SK-N-SH (cell line): ENCODE data around the gene PKNOX2. TPM values are rescaled to one million over a fixed set of nuclear protein-coding genes. Genes with fewer than 3 reads are reported as not detected.

Experiments
- CTCF ChIA-PET: fragments of 300-600, 350-600 bp; formaldehyde crosslinking; extraction: SDS; loops from one replicate; lab custom pipeline; 2021; lab: Yijun Ruan, JAX
- POLR2A ChIA-PET: fragments of 350-600 bp; sonication (Branson Sonifier 250); formaldehyde crosslinking; extraction: SDS; loops from one replicate; lab custom pipeline; 2020; ENCODE audit warnings: antibody characterized with exemption, inconsistent platforms; lab: Yijun Ruan, JAX
- DNase-seq: peaks from one replicate; pipeline ENCODE4 v3.0.0; 2012
- H2AFZ ChIP-seq: fragments of 200-600 bp; sonication (generic); 2 replicates; pipeline ENCODE4 v1.8.1; 2016; ENCODE audit warnings: antibody characterized with exemption, mild to moderate bottlenecking, low read depth
- H3F3A ChIP-seq: fragments of 200-600 bp; sonication (generic); replicated peaks from 2 replicates; pipeline ENCODE3; 2016; ENCODE audit warnings: antibody characterized with exemption, mild to moderate bottlenecking; ENCODE audit not compliant: insufficient read depth
- H3K27ac ChIP-seq, 2 experiments: fragments of 200-500 bp in 1 of 2; fragments of 200-600 bp in 1 of 2; sonication (Bioruptor generic) in 1 of 2; sonication (generic), shearing (Covaris generic) in 1 of 2; 2 replicates each; pipeline versions ENCODE4 v1.5.1 to v1.6.1; 2014 to 2016; ENCODE audit warnings: low read depth in 2 of 2, inconsistent platforms in 1 of 2, low read length in 1 of 2, mild to moderate bottlenecking in 1 of 2, mixed read lengths in 1 of 2
- H3K27me3 ChIP-seq: fragments of 200-600 bp; sonication (generic), shearing (Covaris generic); 2 replicates; pipeline ENCODE4 v1.6.1; 2016; ENCODE audit warnings: mixed run types; ENCODE audit not compliant: insufficient read depth
- H3K36me3 ChIP-seq, 2 experiments: fragments of 200-500 bp in 1 of 2; fragments of 200-600 bp in 1 of 2; sonication (Bioruptor generic) in 1 of 2; sonication (generic) in 1 of 2; replicated peaks in 1 of 2; 2 replicates each; pipeline versions ENCODE3 to v1.5.1; 2014 to 2016; ENCODE audit warnings: low read length in 1 of 2, mild to moderate bottlenecking in 1 of 2; ENCODE audit not compliant: insufficient read depth in 2 of 2, control insufficient read depth in 1 of 2
- H3K4me1 ChIP-seq, 2 experiments: fragments of 200-500 bp in 1 of 2; fragments of 200-600 bp in 1 of 2; sonication (Bioruptor generic) in 1 of 2; sonication (generic), shearing (Covaris generic) in 1 of 2; 2 replicates each; pipeline versions ENCODE4 v1.5.1 to v1.6.1; 2014 to 2016; ENCODE audit warnings: low read depth in 1 of 2, low read length in 1 of 2, mixed run types in 1 of 2; ENCODE audit not compliant: insufficient read depth in 2 of 2, control insufficient read depth in 1 of 2
- H3K4me2 ChIP-seq: fragments of 200-600 bp; sonication (generic), shearing (Covaris generic); 2 replicates; pipeline ENCODE4 v1.6.1; 2017; ENCODE audit warnings: mixed run types
- H3K4me3 ChIP-seq, 2 experiments: fragments of 200-500 bp in 1 of 2; fragments of 200-600 bp in 1 of 2; sonication (Bioruptor generic) in 1 of 2; sonication (generic), shearing (Covaris generic) in 1 of 2; 2 replicates each; pipeline versions ENCODE4 v1.5.1 to v1.8.1; 2014 to 2016; ENCODE audit warnings: low read depth in 2 of 2, inconsistent platforms in 1 of 2, low read length in 1 of 2, mild to moderate bottlenecking in 1 of 2, mixed read lengths in 1 of 2, moderate library complexity in 1 of 2
- H3K79me2 ChIP-seq: fragments of 200-600 bp; sonication (generic); 2 replicates; pipeline ENCODE4 v1.8.1; 2017; ENCODE audit warnings: mild to moderate bottlenecking; ENCODE audit not compliant: insufficient read depth
- H3K9ac ChIP-seq: fragments of 200-600 bp; sonication (generic); 2 replicates; pipeline ENCODE4 v1.6.1; 2017; ENCODE audit warnings: mixed run types
- H3K9me2 ChIP-seq: fragments of 200-600 bp; sonication (generic); 2 replicates; pipeline ENCODE4 v1.6.1; 2017; ENCODE audit warnings: mixed run types
- H3K9me3 ChIP-seq: fragments of 200-600 bp; sonication (generic); 2 replicates; pipeline ENCODE4 v1.6.1; 2017; ENCODE audit warnings: mixed run types, mild to moderate bottlenecking, moderate library complexity
- H4K20me1 ChIP-seq: fragments of 200-600 bp; sonication (generic); 2 replicates; pipeline ENCODE4 v1.6.1; 2017; ENCODE audit warnings: mild to moderate bottlenecking, mixed run types; ENCODE audit not compliant: insufficient read depth
- CHD2 ChIP-seq: fragments of 150-350 bp; IDR thresholded peaks from 2 replicates; pipeline ENCODE4 v1.6.1; 2018; ENCODE audit warnings: low read length; ENCODE audit not compliant: partially characterized antibody
- EP300 ChIP-seq, 2 experiments: IDR thresholded peaks; 2 replicates each; pipeline versions ENCODE4 v1.4.0 to v1.6.1; 2012; ENCODE audit warnings: borderline replicate concordance in 1 of 2, low read depth in 1 of 2, low read length in 1 of 2
- FOXJ3 ChIP-seq: sonication (generic); formaldehyde crosslinking; IDR thresholded peaks from 2 replicates; pipeline ENCODE4 v1.5.1; 2020; ENCODE audit warnings: mild to moderate bottlenecking, missing genetic modification reagents
- GABPA ChIP-seq: IDR thresholded peaks from 2 replicates; pipeline ENCODE4 v1.4.0; 2012; ENCODE audit warnings: low read depth, mild to moderate bottlenecking
- GATA2 ChIP-seq: sonication (generic); formaldehyde crosslinking; IDR thresholded peaks from 2 replicates; pipeline ENCODE4 v1.5.0; 2020; ENCODE audit warnings: mild to moderate bottlenecking, missing genetic modification reagents
- JUND ChIP-seq: IDR thresholded peaks from 2 replicates; pipeline ENCODE4 v1.4.0; 2012
- MEF2A ChIP-seq: IDR thresholded peaks from 2 replicates; pipeline ENCODE4 v1.4.0; 2012; ENCODE audit warnings: low read depth, borderline replicate concordance
- MXI1 ChIP-seq: IDR thresholded peaks from 2 replicates; pipeline ENCODE4 v1.6.1; 2012; ENCODE audit warnings: mild to moderate bottlenecking, low read depth, low read length, improper control_type of control experiment
- NFIC ChIP-seq: IDR thresholded peaks from 2 replicates; pipeline ENCODE4 v1.4.0; 2012; ENCODE audit warnings: borderline replicate concordance
- POLR2AphosphoS5 ChIP-seq: IDR thresholded peaks from 2 replicates; pipeline ENCODE4 v1.6.1; 2012; ENCODE audit warnings: low read depth, low read length
- RAD21 ChIP-seq: IDR thresholded peaks from 2 replicates; pipeline ENCODE4 v1.6.1; 2012; ENCODE audit warnings: mild to moderate bottlenecking, low read length
- RCOR1 ChIP-seq: fragments of 150-350 bp; IDR thresholded peaks from 2 replicates; pipeline ENCODE4 v1.6.1; 2017; ENCODE audit warnings: antibody characterized with exemption, low read length
- RFX5 ChIP-seq: IDR thresholded peaks from 2 replicates; pipeline ENCODE4 v1.6.1; 2012; ENCODE audit warnings: mild to moderate bottlenecking, improper control_type of control experiment, low read length
- RXRA ChIP-seq: IDR thresholded peaks from 2 replicates; pipeline ENCODE4 v1.4.0; 2012; ENCODE audit warnings: low read depth, mild to moderate bottlenecking, borderline replicate concordance
- SMC3 ChIP-seq: IDR thresholded peaks from 2 replicates; pipeline ENCODE4 v1.6.1; 2012; ENCODE audit warnings: low read depth, low read length, improper control_type of control experiment
- TCF12 ChIP-seq: IDR thresholded peaks from 2 replicates; pipeline ENCODE4 v1.4.0; 2012
- TEAD4 ChIP-seq: IDR thresholded peaks from 2 replicates; pipeline ENCODE4 v1.4.0; 2012; ENCODE audit warnings: mild to moderate bottlenecking, borderline replicate concordance; ENCODE audit not compliant: insufficient read depth
- YY1 ChIP-seq: IDR thresholded peaks from 2 replicates; pipeline ENCODE4 v1.4.0; 2012; ENCODE audit warnings: low read depth, mild to moderate bottlenecking
- WGBS: methylation state at CpG from one replicate; pipeline ENCODE4 v1.1.6; 2017; ENCODE audit warnings: low lambda C conversion rate; 5-methylcytosine and 5-hydroxymethylcytosine counted together
- polyA plus RNA-seq, 3 experiments: library from polyadenylated mRNA; depleted of rRNA; stranded (reverse); fragments of >200 nt; gene quantifications; 2 replicates each; pipeline ENCODE4 v1.2.3, GENCODE V29; 2012
- TF ChIP-seq, protein P1 (sequence below): IDR thresholded peaks from 2 replicates; pipeline ENCODE4 v1.4.0; 2012; ENCODE audit warnings: low read depth
- TF ChIP-seq, protein P2 (sequence below): IDR thresholded peaks from 2 replicates; pipeline ENCODE4 v1.4.0; 2012; ENCODE audit warnings: low read depth, borderline replicate concordance
- TF ChIP-seq, protein P3 (sequence below): fragments of 150-350 bp; IDR thresholded peaks from 2 replicates; pipeline ENCODE4 v1.6.1; 2017; ENCODE audit warnings: antibody characterized with exemption, low read length, low read depth, borderline replicate concordance
- TF ChIP-seq, protein P4 (sequence below): IDR thresholded peaks from 2 replicates; pipeline ENCODE4 v1.6.1; 2012; ENCODE audit warnings: mild to moderate bottlenecking, low read depth, low read length, moderate library complexity

The PKNOX2 gene
- polyA plus RNA-seq, 1 of the 3 experiments (the other 2 are of a cell fraction), result 0.02 TPM

DNA sequence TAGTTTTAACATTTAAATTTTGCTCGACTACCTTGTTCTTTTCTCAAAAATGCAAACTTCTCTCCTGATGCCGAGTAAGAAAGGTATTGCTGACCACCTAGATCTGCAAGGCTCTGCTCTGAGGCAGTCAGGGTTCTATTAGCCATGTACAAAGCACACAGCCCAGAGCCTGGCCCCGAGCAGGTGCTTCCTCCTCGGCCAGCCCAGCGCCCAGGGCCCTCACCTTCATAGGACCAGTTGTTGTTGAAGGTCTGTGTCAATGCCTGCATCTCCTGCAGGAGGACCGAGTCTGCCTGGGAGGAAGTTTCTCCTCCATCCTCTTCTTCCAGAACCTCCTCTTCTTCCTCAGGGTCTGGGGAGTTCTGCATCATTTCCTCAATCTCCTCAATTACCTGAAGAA lies 295.7 kb downstream of the PKNOX2 start:
- H3K27me3 ChIP-seq, result no peaks in the 10 kb centered on the region
- no peaks in the 10 kb centered on the region for H3K9me3 ChIP-seq
- no peaks in the 10 kb centered on the region for H4K20me1 ChIP-seq
- H3K36me3 ChIP-seq, result no peaks in the 10 kb centered on the region
- DNase-seq, result no peak
- CTCF ChIA-PET, result interaction anchor here (0.6 to 5.0 kb wide), 3 partner anchors 8 to 415 kb away, joined by 3 to 37 read pairs (median 5); no protein-coding TSS in a partner anchor
- 67% methylated on average over 6 of the region's 6 CpGs for WGBS
- H3K27ac ChIP-seq, result no peak overlapping the region
- H3K4me2 ChIP-seq, result no peak overlapping the region
- no peaks in the 10 kb centered on the region for H3K79me2 ChIP-seq
- H3F3A ChIP-seq, result no peaks in the 10 kb centered on the region
- no peaks in the 10 kb centered on the region; a peak in 1 of 4 replicates for H3K4me1 ChIP-seq
- POLR2A ChIA-PET, result no interaction called here
- no peaks in the 10 kb centered on the region for H3K9me2 ChIP-seq
- H2AFZ ChIP-seq, result no peak overlapping the region
- no peak overlapping the region for H3K9ac ChIP-seq
- TF ChIP-seq, protein P1, sequence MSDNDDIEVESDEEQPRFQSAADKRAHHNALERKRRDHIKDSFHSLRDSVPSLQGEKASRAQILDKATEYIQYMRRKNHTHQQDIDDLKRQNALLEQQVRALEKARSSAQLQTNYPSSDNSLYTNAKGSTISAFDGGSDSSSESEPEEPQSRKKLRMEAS, result no peak
- TF ChIP-seq GABPA (no peak), SMC3 (no peak), RXRA (no peak), CHD2 (no peak), POLR2AphosphoS5 (no peak), GATA2 (CRISPR knock-in tag) (no peak), YY1 (no peak), TEAD4 (no peak)
- TF ChIP-seq, protein P2, sequence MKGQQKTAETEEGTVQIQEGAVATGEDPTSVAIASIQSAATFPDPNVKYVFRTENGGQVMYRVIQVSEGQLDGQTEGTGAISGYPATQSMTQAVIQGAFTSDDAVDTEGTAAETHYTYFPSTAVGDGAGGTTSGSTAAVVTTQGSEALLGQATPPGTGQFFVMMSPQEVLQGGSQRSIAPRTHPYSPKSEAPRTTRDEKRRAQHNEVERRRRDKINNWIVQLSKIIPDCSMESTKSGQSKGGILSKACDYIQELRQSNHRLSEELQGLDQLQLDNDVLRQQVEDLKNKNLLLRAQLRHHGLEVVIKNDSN, result no peak
- H3K4me3 ChIP-seq, result no peak overlapping the region

DNA sequence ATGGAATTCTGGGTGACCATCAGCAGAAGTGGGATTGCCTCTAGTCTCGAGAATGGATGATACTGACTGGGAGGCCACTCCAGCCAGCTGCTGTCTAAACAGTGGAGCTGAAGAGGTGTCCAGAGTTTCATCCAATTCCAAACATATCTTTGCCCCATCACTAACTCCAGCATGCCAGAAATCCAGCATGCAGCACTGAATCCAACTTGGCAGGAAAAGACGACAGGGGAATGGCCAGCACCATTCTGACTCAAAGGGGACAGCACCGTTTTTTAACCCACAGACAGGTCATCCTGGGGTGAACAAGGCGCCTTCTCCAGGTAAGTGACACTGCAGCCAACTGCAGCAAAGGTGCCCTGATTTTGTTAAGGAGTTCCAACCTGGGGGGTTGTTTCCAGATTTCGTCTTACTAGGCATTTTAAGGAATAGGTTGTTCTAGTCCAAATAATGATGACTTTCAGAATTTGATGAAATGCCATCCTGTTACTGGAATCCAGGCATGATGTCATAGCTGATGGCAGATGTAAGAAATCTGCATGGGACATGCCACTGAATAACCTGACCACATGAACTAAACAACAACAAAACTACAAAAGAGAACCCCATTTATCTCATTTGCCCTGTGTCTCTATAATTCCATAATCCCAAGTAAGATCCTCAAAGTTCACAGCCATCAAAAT lies 299.2 kb downstream of the PKNOX2 start:
- ChIA-PET POLR2A (interaction anchor here (1.0 kb wide), 1 partner anchor 10 kb away, joined by 3 read pairs; no protein-coding TSS in a partner anchor), CTCF (interaction anchor here (0.6 to 5.0 kb wide), 2 partner anchors 11 kb away, joined by 3 to 37 read pairs; no protein-coding TSS in a partner anchor)
- Histone ChIP-seq H3K4me3 (no peak overlapping the region), H3F3A (no peaks in the 10 kb centered on the region), H3K27ac (no peak overlapping the region), H4K20me1 (no peaks in the 10 kb centered on the region), H3K36me3 (no peaks in the 10 kb centered on the region), H3K9me3 (no peaks in the 10 kb centered on the region), H3K9ac (no peak overlapping the region), H3K4me1 (no peaks in the 10 kb centered on the region; a peak in 1 of 4 replicates), H3K4me2 (no peak overlapping the region), H3K79me2 (no peaks in the 10 kb centered on the region), H3K9me2 (no peaks in the 10 kb centered on the region), H3K27me3 (no peaks in the 10 kb centered on the region), H2AFZ (no peak overlapping the region)
- 50% methylated on average over 5 of the region's 5 CpGs for WGBS
- no peak for DNase-seq
- no peak for TF ChIP-seq RCOR1
- TF ChIP-seq CHD2, result no peak
- no peak for TF ChIP-seq RAD21
- TF ChIP-seq MEF2A, result no peak
- TF ChIP-seq NFIC, result no peak
- TF ChIP-seq MXI1, result no peak
- no peak for TF ChIP-seq GATA2 (CRISPR knock-in tag)
- no peak for TF ChIP-seq RFX5
- TF ChIP-seq FOXJ3 (CRISPR knock-in tag), result no peak
- TF ChIP-seq SMC3, result no peak
- TF ChIP-seq, protein P3, sequence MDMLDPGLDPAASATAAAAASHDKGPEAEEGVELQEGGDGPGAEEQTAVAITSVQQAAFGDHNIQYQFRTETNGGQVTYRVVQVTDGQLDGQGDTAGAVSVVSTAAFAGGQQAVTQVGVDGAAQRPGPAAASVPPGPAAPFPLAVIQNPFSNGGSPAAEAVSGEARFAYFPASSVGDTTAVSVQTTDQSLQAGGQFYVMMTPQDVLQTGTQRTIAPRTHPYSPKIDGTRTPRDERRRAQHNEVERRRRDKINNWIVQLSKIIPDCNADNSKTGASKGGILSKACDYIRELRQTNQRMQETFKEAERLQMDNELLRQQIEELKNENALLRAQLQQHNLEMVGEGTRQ, result no peak
- TF ChIP-seq TCF12, result no peak
- TF ChIP-seq, protein P4, sequence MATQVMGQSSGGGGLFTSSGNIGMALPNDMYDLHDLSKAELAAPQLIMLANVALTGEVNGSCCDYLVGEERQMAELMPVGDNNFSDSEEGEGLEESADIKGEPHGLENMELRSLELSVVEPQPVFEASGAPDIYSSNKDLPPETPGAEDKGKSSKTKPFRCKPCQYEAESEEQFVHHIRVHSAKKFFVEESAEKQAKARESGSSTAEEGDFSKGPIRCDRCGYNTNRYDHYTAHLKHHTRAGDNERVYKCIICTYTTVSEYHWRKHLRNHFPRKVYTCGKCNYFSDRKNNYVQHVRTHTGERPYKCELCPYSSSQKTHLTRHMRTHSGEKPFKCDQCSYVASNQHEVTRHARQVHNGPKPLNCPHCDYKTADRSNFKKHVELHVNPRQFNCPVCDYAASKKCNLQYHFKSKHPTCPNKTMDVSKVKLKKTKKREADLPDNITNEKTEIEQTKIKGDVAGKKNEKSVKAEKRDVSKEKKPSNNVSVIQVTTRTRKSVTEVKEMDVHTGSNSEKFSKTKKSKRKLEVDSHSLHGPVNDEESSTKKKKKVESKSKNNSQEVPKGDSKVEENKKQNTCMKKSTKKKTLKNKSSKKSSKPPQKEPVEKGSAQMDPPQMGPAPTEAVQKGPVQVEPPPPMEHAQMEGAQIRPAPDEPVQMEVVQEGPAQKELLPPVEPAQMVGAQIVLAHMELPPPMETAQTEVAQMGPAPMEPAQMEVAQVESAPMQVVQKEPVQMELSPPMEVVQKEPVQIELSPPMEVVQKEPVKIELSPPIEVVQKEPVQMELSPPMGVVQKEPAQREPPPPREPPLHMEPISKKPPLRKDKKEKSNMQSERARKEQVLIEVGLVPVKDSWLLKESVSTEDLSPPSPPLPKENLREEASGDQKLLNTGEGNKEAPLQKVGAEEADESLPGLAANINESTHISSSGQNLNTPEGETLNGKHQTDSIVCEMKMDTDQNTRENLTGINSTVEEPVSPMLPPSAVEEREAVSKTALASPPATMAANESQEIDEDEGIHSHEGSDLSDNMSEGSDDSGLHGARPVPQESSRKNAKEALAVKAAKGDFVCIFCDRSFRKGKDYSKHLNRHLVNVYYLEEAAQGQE, result no peak
- TF ChIP-seq EP300 (IDR thresholded peaks at IDR 0.05; ENCODE audit: borderline replicate concordance in 1 of 2, low read depth in 1 of 2, low read length in 1 of 2), result no peak
- no peak for TF ChIP-seq TEAD4
- TF ChIP-seq JUND, result no peak
